Liver (tissue), 3 donors: ENCODE data around the gene PHOX2A.

Experiments
- ATF3 ChIP-seq: IDR thresholded peaks from 2 replicates; pipeline ENCODE4 v1.6.1; 2016; ENCODE audit warnings: antibody characterized with exemption
- CTCF ChIP-seq: fragments of 150-350 bp; IDR thresholded peaks from 2 replicates; pipeline ENCODE4 v1.5.1; 2017; ENCODE audit warnings: improper control_type of control experiment, low read depth, low read length; ENCODE audit not compliant: missing input control
- FOXA1 ChIP-seq: IDR thresholded peaks from 2 replicates; pipeline ENCODE4 v1.6.1; 2016; ENCODE audit warnings: antibody characterized with exemption
- GABPA ChIP-seq, 2 donors: IDR thresholded peaks in 1 of 2; conservative IDR thresholded peaks in 1 of 2; 2 replicates each; pipeline ENCODE4 v1.6.1; 2016; ENCODE audit warnings: antibody characterized with exemption in 2 of 2, mild to moderate bottlenecking in 1 of 2, moderate library complexity in 1 of 2
- JUND ChIP-seq, 2 donors: IDR thresholded peaks; 2 replicates each; pipeline ENCODE4 v1.6.1; 2016; ENCODE audit warnings: antibody characterized with exemption in 2 of 2
- MAX ChIP-seq: IDR thresholded peaks from 2 replicates; pipeline ENCODE4 v1.6.1; 2016; ENCODE audit warnings: antibody characterized with exemption
- RAD21 ChIP-seq, 2 donors: IDR thresholded peaks; 2 replicates each; pipeline ENCODE4 v1.6.1; 2016; ENCODE audit warnings: antibody characterized with exemption in 2 of 2, mild to moderate bottlenecking in 2 of 2
- REST ChIP-seq: IDR thresholded peaks from 2 replicates; pipeline ENCODE4 v1.6.1; 2016; ENCODE audit warnings: antibody characterized with exemption, mild to moderate bottlenecking
- RXRA ChIP-seq, 2 donors: IDR thresholded peaks; 2 replicates each; pipeline ENCODE4 v1.6.1; 2017 to 2018; ENCODE audit warnings: antibody characterized with exemption in 2 of 2, mild to moderate bottlenecking in 1 of 2
- SP1 ChIP-seq: IDR thresholded peaks from 2 replicates; pipeline ENCODE4 v1.6.1; 2018; ENCODE audit warnings: antibody characterized with exemption, mild to moderate bottlenecking
- TAF1 ChIP-seq: conservative IDR thresholded peaks from 2 replicates; pipeline ENCODE4 v1.6.1; 2016; ENCODE audit warnings: antibody characterized with exemption, mild to moderate bottlenecking
- YY1 ChIP-seq: IDR thresholded peaks from 2 replicates; pipeline ENCODE4 v1.6.1; 2016; ENCODE audit warnings: antibody characterized with exemption, mild to moderate bottlenecking
- ZBTB33 ChIP-seq: IDR thresholded peaks from 2 replicates; pipeline ENCODE4 v1.6.1; 2016; ENCODE audit warnings: antibody characterized with exemption
- donor health status: healthy.
- donor health status: healthy.

GRCh38 chr11:72280037-72280436 is 36.1 kb upstream of the PHOX2A start:
- TF ChIP-seq CTCF, result no peak
- no peak for TF ChIP-seq REST
- TF ChIP-seq YY1, result no peak
- no peak for TF ChIP-seq FOXA1
- no peak for TF ChIP-seq MAX
- no peak for TF ChIP-seq RXRA (IDR thresholded peaks at IDR 0.05)
- TF ChIP-seq JUND (IDR thresholded peaks at IDR 0.05), result no peak
- no peak for TF ChIP-seq GABPA (IDR thresholded peaks at IDR 0.05 in 1 of 2, conservative IDR thresholded peaks at IDR 0.05 in 1 of 2)
- TF ChIP-seq TAF1, result no peak
- TF ChIP-seq RAD21 (IDR thresholded peaks at IDR 0.05), result no peak
- TF ChIP-seq SP1, result no peak
- TF ChIP-seq ATF3, result no peak
- no peak for TF ChIP-seq ZBTB33
